SK-N-SH (cell line): ENCODE measurements around the gene PCK2. TPM values are rescaled to one million over a fixed set of nuclear protein-coding genes. Genes with fewer than 3 reads are reported as not detected.

Source experiments
- CTCF ChIA-PET: fragments of 300-600, 350-600 bp; formaldehyde crosslinking; extraction: SDS; loops from one replicate; lab custom pipeline; 2021; lab: Yijun Ruan, JAX
- POLR2A ChIA-PET: fragments of 350-600 bp; sonication (Branson Sonifier 250); formaldehyde crosslinking; extraction: SDS; loops from one replicate; lab custom pipeline; 2020; ENCODE audit warnings: antibody characterized with exemption, inconsistent platforms; lab: Yijun Ruan, JAX
- DNase-seq: peaks from one replicate; pipeline ENCODE4 v3.0.0; 2012
- H2AFZ ChIP-seq: fragments of 200-600 bp; sonication (generic); 2 replicates; pipeline ENCODE4 v1.8.1; 2016; ENCODE audit warnings: antibody characterized with exemption, mild to moderate bottlenecking, low read depth
- H3F3A ChIP-seq: fragments of 200-600 bp; sonication (generic); replicated peaks from 2 replicates; pipeline ENCODE3; 2016; ENCODE audit warnings: antibody characterized with exemption, mild to moderate bottlenecking; ENCODE audit not compliant: insufficient read depth
- H3K27ac ChIP-seq, 2 experiments: fragments of 200-500 bp in 1 of 2; fragments of 200-600 bp in 1 of 2; sonication (Bioruptor generic) in 1 of 2; sonication (generic), shearing (Covaris generic) in 1 of 2; 2 replicates each; pipeline versions ENCODE4 v1.5.1 to v1.6.1; 2014 to 2016; ENCODE audit warnings: low read depth in 2 of 2, inconsistent platforms in 1 of 2, low read length in 1 of 2, mild to moderate bottlenecking in 1 of 2, mixed read lengths in 1 of 2
- H3K27me3 ChIP-seq: fragments of 200-600 bp; sonication (generic), shearing (Covaris generic); 2 replicates; pipeline ENCODE4 v1.6.1; 2016; ENCODE audit warnings: mixed run types; ENCODE audit not compliant: insufficient read depth
- H3K36me3 ChIP-seq, 2 experiments: fragments of 200-500 bp in 1 of 2; fragments of 200-600 bp in 1 of 2; sonication (Bioruptor generic) in 1 of 2; sonication (generic) in 1 of 2; replicated peaks in 1 of 2; 2 replicates each; pipeline versions ENCODE3 to v1.5.1; 2014 to 2016; ENCODE audit warnings: low read length in 1 of 2, mild to moderate bottlenecking in 1 of 2; ENCODE audit not compliant: insufficient read depth in 2 of 2, control insufficient read depth in 1 of 2
- H3K4me1 ChIP-seq, 2 experiments: fragments of 200-500 bp in 1 of 2; fragments of 200-600 bp in 1 of 2; sonication (Bioruptor generic) in 1 of 2; sonication (generic), shearing (Covaris generic) in 1 of 2; 2 replicates each; pipeline versions ENCODE4 v1.5.1 to v1.6.1; 2014 to 2016; ENCODE audit warnings: low read depth in 1 of 2, low read length in 1 of 2, mixed run types in 1 of 2; ENCODE audit not compliant: insufficient read depth in 2 of 2, control insufficient read depth in 1 of 2
- H3K4me2 ChIP-seq: fragments of 200-600 bp; sonication (generic), shearing (Covaris generic); 2 replicates; pipeline ENCODE4 v1.6.1; 2017; ENCODE audit warnings: mixed run types
- H3K4me3 ChIP-seq, 2 experiments: fragments of 200-500 bp in 1 of 2; fragments of 200-600 bp in 1 of 2; sonication (Bioruptor generic) in 1 of 2; sonication (generic), shearing (Covaris generic) in 1 of 2; 2 replicates each; pipeline versions ENCODE4 v1.5.1 to v1.8.1; 2014 to 2016; ENCODE audit warnings: low read depth in 2 of 2, inconsistent platforms in 1 of 2, low read length in 1 of 2, mild to moderate bottlenecking in 1 of 2, mixed read lengths in 1 of 2, moderate library complexity in 1 of 2
- H3K79me2 ChIP-seq: fragments of 200-600 bp; sonication (generic); 2 replicates; pipeline ENCODE4 v1.8.1; 2017; ENCODE audit warnings: mild to moderate bottlenecking; ENCODE audit not compliant: insufficient read depth
- H3K9ac ChIP-seq: fragments of 200-600 bp; sonication (generic); 2 replicates; pipeline ENCODE4 v1.6.1; 2017; ENCODE audit warnings: mixed run types
- H3K9me2 ChIP-seq: fragments of 200-600 bp; sonication (generic); 2 replicates; pipeline ENCODE4 v1.6.1; 2017; ENCODE audit warnings: mixed run types
- H3K9me3 ChIP-seq: fragments of 200-600 bp; sonication (generic); 2 replicates; pipeline ENCODE4 v1.6.1; 2017; ENCODE audit warnings: mixed run types, mild to moderate bottlenecking, moderate library complexity
- H4K20me1 ChIP-seq: fragments of 200-600 bp; sonication (generic); 2 replicates; pipeline ENCODE4 v1.6.1; 2017; ENCODE audit warnings: mild to moderate bottlenecking, mixed run types; ENCODE audit not compliant: insufficient read depth
- CHD2 ChIP-seq: fragments of 150-350 bp; IDR thresholded peaks from 2 replicates; pipeline ENCODE4 v1.6.1; 2018; ENCODE audit warnings: low read length; ENCODE audit not compliant: partially characterized antibody
- EZH2phosphoT487 ChIP-seq: fragments of 200-600 bp; sonication (generic); IDR thresholded peaks from 2 replicates; pipeline ENCODE4 v1.6.1; 2017; ENCODE audit warnings: low read depth, mixed run types, mild to moderate bottlenecking, antibody characterized with exemption, moderate library complexity, borderline replicate concordance
- FOSL2 ChIP-seq: IDR thresholded peaks from 2 replicates; pipeline ENCODE4 v1.4.0; 2012; ENCODE audit warnings: low read depth, mild to moderate bottlenecking, moderate library complexity, borderline replicate concordance
- FOXM1 ChIP-seq: IDR thresholded peaks from 2 replicates; pipeline ENCODE4 v1.4.0; 2012; ENCODE audit warnings: low read depth, mild to moderate bottlenecking
- GABPA ChIP-seq: IDR thresholded peaks from 2 replicates; pipeline ENCODE4 v1.4.0; 2012; ENCODE audit warnings: low read depth, mild to moderate bottlenecking
- GATA2 ChIP-seq: sonication (generic); formaldehyde crosslinking; IDR thresholded peaks from 2 replicates; pipeline ENCODE4 v1.5.0; 2020; ENCODE audit warnings: mild to moderate bottlenecking, missing genetic modification reagents
- IRF3 ChIP-seq: fragments of 150-350 bp; IDR thresholded peaks from 2 replicates; pipeline ENCODE4 v1.6.1; 2016; ENCODE audit warnings: mild to moderate bottlenecking, low read depth, low read length
- PBX3 ChIP-seq: IDR thresholded peaks from 2 replicates; pipeline ENCODE4; 2012
- WGBS: methylation state at CpG from one replicate; pipeline ENCODE4 v1.1.6; 2017; ENCODE audit warnings: low lambda C conversion rate; 5-methylcytosine and 5-hydroxymethylcytosine counted together
- polyA plus RNA-seq, 3 experiments: library from polyadenylated mRNA; depleted of rRNA; stranded (reverse); fragments of >200 nt; gene quantifications; 2 replicates each; pipeline ENCODE4 v1.2.3, GENCODE V29; 2012
- TF ChIP-seq, protein P1 (sequence below): IDR thresholded peaks from 2 replicates; pipeline ENCODE4 v1.4.0; 2012; ENCODE audit warnings: low read depth, borderline replicate concordance

Gene PCK2
- polyA plus RNA-seq, 1 of the 3 experiments (the other 2 are of a cell fraction): 16.6 TPM

DNA sequence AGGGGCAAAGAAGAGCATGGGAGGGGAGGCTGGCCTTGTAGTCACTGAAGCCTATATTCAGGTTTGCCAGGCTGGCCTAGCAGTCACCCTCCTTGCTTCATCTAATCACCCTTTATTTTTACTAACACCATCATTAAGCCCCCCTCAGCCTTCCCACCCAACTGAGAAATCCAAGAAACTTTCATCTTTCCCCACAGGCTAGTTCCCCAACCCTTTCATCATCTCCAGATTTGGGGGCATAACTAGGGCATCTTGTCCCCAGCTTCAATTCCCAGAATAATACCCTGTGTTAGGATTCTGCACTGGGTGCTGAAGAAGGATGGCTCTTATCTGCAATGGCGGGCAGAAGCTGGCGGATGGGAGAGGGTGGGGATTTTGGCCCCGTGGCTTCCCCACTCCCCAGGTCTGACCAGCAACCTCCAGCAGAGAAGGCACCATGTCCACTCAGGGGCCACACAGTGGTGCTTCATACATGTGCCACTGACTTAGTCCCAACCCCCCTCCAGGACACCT lies 6.9 kb downstream of the PCK2 start:
- no peak overlapping the region for H2AFZ ChIP-seq
- POLR2A ChIA-PET: interaction anchor here (1.0 to 1.1 kb wide), 2 partner anchors 8 to 22 kb away, joined by 3 to 5 read pairs; no protein-coding TSS in a partner anchor

More for the DNA sequence above, 6.9 kb downstream of the PCK2 start:
- Histone ChIP-seq H3K27ac (no peak overlapping the region), H3K4me2 (no peak overlapping the region), H3F3A (no peaks in the 10 kb centered on the region), H3K9me2 (no peaks in the 10 kb centered on the region), H3K4me1 (peaks cover 0 to 3% of the 10 kb centered on the region in 2 experiments; a peak in 1 of 4 replicates), H3K36me3 (peaks cover 3 to 23% of the 10 kb centered on the region in 2 experiments), H3K79me2 (peaks cover under 1% of the 10 kb centered on the region; the same call in 1 of the 2 replicates), H4K20me1 (no peaks in the 10 kb centered on the region), H3K9ac (no peak overlapping the region), H3K27me3 (no peaks in the 10 kb centered on the region), H3K4me3 (no peak overlapping the region), H3K9me3 (no peaks in the 10 kb centered on the region)
- CTCF ChIA-PET: interaction anchor here (0.6 to 25.4 kb wide), 4 partner anchors 5 to 469 kb away, joined by 3 to 1159 read pairs (median 111); partner anchors contain the start of genes CARMIL3, CPNE6 and IRF9
- TF ChIP-seq GABPA (no peak), EZH2phosphoT487 (no peak), CHD2 (no peak), FOXM1 (no peak), PBX3 (no peak), FOSL2 (no peak), IRF3 (no peak), GATA2 (no peak)
- TF ChIP-seq, protein P1, sequence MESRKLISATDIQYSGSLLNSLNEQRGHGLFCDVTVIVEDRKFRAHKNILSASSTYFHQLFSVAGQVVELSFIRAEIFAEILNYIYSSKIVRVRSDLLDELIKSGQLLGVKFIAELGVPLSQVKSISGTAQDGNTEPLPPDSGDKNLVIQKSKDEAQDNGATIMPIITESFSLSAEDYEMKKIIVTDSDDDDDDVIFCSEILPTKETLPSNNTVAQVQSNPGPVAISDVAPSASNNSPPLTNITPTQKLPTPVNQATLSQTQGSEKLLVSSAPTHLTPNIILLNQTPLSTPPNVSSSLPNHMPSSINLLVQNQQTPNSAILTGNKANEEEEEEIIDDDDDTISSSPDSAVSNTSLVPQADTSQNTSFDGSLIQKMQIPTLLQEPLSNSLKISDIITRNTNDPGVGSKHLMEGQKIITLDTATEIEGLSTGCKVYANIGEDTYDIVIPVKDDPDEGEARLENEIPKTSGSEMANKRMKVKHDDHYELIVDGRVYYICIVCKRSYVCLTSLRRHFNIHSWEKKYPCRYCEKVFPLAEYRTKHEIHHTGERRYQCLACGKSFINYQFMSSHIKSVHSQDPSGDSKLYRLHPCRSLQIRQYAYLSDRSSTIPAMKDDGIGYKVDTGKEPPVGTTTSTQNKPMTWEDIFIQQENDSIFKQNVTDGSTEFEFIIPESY: no peak
- WGBS: 95% methylated on average over 3 of the region's 3 CpGs
- DNase-seq: no peak
